SK-N-MC (cell line): ENCODE data around the gene TCF12.

ENCODE experiments used
- EZH2 ChIP-seq: fragments of 200-600 bp; sonication (generic); IDR thresholded peaks from one replicate; pipeline ENCODE4 v1.6.1; 2017; ENCODE audit warnings: antibody characterized with exemption
- FOXP2 ChIP-seq: optimal IDR thresholded peaks from 2 replicates; pipeline ENCODE3; 2011; ENCODE audit warnings: mild to moderate bottlenecking, moderate library complexity; ENCODE audit not compliant: insufficient read depth; ENCODE audit errors: extremely low read length, control extremely low read depth
- POLR2AphosphoS5 ChIP-seq: IDR thresholded peaks from 2 replicates; pipeline ENCODE4 v1.6.1; 2012; ENCODE audit warnings: mild to moderate bottlenecking, low read depth, low read length, borderline replicate concordance

DNA sequence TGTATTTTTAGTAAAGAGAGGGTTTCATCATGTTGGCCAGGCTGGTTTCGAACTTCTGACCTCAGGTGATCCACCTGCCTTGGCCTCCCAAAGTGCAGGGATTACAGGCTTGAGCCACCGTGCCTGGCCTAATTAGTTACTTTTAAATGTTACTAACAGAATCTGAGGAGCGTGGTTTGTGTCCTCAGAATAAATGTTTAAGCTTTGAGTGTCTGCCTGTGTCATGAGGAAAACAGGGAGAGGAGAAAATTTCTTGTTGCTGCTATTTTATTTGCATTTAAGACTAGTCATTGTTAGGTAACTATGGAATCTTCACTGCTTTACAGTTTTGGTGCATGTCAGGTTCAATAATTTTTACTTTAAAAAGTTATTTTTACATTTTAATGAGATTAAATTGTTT, 68.8 kb downstream of the TCF12 start:
- TF ChIP-seq POLR2AphosphoS5 (no peak), EZH2 (no peak), FOXP2 (no peak)
